ENCODE measurements around the gene SETX.
"Not testable (repeated sequence)": the region's sequence is repeated elsewhere in the genome, so short reads cannot be mapped to it uniquely, and the experiment has no call there.

The SETX gene

DNA sequence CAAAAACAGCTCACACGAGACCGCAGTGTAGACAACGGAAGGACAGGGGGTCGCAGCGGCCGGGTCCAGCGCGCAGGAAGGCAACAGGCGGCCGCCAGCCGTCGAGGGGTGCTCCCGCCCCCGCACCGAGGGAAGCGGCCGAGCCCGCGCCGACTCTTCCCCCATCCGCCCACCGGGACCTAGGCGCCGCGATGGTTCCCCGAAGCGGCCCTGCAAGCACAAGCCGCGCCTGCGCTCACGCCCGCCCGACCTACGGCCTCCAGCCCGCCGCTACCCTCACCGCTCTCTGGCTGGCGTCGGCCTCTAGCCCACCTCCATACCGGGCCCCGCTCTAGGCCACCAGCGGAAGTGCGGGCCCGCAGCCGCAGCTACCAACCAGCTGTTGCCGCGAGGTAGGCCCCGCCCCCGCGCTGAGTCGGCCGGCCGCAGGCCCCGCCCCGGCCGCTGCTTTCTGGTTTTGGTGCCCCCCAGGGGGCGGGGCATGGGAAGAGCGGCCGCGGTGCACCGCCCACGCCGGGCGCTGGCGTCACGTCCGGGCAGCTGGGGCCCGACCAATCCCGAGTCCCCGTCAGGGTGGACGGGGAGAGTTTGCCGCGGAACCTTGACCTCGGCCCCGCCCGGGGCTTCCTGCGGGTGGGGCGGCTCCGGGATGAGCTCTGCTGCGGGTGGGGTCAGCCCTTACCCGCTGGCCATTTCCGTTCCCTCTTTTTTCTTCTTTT, at the start of gene SETX:
TSS of gene SETX (minus strand) at position 350 of the 719 bp plus-strand sequence. CDS start 5,558 bp downstream, outside the sequence.
- DNase-seq: peak; percentile 64 to 99 (median 94)

DNA sequence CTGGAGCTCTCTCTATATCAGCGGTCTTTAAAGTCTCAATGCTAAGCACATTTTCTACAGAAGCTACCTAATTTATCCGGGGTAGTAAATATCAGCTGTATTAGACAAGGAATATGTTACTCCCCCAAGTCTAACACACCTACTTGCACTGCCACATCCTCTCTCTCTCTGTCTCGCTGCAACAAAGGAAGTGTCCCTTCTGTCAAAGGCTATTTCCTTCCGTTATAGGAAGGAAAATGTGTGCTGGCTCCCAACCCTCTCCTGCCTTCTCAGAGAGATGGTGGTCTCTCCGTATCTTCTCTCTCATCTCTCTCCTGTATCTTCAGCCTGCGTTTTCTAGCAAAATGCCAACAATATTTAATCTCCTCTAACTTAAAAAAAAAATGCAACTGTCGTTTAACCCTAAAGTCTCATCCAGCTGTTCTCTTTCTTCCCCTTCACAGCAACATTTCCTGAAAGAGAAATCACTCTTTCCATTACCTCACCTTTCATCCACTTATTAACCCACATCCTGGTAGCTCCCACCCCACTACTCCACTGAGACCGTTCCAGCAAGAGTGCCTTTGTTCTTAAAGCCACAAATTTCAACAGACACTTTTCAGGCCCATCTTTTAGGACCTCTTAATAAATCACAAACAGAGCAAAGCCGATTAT, 49.6 kb upstream of the SETX start:
- DNase-seq: no peak

DNA sequence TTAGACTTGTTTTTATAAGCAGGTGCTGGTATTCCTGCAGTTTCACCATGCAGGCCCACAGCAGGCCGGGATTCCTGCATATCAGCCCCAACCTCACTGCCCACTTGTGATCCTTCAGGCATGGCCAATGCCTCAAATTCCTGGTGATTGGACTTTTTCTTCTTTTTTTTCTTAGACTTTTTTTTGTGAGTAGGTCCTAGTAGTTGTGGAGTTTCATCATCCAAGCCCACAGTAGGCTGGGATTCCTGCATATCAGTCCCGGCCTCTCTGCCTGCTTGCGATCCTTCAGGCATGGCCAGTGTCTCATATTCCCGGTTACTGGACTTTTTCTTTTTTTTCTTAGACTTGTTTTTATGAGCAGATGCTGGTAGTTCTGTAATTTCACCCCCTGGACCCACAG, 47.0 kb upstream of the SETX start:
- DNase-seq: no peak

GRCh38 chr9:132395560-132395959, 40.8 kb upstream of the SETX start:
- no peak for DNase-seq

- DNase-seq: no peak
Observed at GRCh38 chr9:132391449-132391848, 36.7 kb upstream of the SETX start.

- DNase-seq: no peak
Observed at GRCh38 chr9:132390966-132391365, 36.2 kb upstream of the SETX start.

GRCh38 chr9:132387133-132387532, 32.3 kb upstream of the SETX start:
- no peak for DNase-seq

GRCh38 chr9:132384376-132384775, 29.6 kb upstream of the SETX start:
- DNase-seq: no peak

DNA sequence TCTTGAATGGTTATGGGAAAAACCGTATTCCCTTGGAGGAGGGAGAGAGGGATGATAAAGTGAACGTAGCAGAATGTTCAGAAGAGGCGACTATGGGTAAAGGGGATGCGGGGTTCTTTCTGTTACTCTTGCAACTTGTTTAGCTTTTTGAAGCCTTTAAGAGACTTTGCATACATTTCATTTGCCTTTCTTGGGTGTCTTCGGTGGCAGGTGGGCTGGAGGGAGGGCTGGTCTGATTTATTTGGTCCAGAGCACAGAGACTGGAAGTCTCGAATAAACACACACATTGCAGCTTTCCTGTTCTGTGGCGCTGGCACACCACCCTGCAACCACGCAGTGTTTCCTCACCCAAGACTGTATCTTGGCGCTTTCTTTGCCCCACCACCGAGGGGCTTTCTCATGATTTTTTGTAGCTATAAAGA, 28.7 kb upstream of the SETX start:
- no peak for DNase-seq

DNA sequence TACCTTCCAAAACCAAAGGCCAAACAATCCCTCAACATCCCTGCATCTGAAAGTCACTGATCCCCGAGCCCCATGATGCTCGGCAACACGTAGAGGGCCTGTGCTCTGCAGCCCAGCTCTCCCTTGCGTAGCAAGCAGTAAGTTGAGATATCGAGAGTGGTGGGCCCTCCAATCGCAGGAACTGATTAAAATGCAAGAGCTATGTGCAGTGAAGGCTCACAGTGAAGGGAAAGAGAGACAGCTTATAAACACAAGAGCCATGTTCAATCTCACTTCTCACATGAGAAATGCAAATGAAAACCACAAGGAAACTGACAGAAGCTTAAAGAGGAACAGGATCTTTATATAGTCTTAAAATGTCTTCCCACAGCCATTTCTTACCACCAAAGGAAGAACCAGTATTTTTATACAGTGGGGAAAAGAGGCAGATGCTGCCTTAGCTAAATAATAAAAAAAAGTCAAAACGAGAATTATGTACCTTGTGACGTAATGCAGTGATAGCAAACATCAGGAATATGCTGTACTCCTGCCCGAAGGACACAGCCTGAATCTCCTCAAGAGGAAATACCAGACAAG, 27.3 kb upstream of the SETX start:
- DNase-seq: no peak

DNA sequence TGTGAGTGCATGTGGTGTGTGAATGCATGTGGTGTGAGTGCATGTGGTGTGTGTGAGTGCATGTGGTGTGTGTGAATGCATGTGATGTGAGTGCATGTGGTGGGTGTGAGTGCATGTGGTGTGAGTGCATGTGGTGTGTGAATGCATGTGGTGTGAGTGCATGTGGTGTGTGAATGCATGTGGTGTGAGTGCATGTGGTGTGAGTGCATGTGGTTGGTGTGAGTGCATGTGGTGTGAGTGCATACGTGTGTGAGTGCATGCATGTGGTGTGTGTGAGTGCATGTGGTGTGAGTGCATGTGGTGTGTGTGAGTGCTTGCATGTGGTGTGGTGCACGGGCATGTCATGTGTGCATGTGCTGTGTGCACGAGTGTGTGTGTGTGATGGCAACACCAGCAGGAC, 23.6 kb upstream of the SETX start:
- DNase-seq: not testable (repeated sequence)

DNA sequence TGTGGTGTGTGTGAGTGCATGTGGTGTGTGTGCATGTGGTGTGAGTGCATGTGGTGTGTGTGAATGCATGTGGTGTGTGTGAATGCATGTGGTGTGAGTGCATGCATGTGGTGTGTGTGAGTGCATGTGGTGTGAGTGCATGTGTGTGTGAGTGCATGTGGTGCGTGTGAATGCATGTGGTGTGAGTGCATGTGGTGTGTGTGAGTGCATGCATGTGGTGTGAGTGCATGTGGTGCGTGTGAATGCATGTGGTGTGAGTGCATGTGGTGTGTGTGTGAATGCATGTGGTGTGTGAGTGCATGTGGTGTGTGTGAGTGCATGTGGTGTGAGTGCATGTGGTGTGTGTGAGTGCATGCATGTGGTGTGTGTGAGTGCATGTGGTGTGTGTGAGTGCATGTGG, 23.0 kb upstream of the SETX start:
- not testable (repeated sequence) for DNase-seq

GRCh38 chr9:132372177-132373095, 17.6 kb upstream of the SETX start:
- DNase-seq: peak in 9 of 14 donors; percentile 3 to 64 (median 27)

- DNase-seq: no peak
Observed at GRCh38 chr9:132370592-132370991, 15.8 kb upstream of the SETX start.

DNA sequence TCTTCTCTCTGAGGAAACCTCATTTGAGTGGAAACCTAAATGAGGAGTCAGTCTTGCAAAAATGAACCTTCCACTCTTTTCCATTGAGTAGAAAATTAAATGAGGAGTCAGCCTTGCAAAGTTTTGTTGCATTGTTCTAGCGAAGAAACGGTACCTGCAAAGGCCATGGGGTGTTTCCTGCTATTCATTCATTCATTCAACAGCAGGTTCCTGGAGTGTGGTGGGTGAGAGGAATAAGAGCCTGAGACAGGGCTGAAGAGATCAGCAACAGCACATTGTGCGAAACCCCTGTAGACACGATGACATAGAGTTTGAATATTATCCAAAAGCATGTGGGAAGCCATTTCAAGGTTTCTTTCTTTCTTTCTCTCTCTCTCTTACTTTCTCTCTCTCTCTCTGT, 14.6 kb upstream of the SETX start:
- DNase-seq: no peak

DNA sequence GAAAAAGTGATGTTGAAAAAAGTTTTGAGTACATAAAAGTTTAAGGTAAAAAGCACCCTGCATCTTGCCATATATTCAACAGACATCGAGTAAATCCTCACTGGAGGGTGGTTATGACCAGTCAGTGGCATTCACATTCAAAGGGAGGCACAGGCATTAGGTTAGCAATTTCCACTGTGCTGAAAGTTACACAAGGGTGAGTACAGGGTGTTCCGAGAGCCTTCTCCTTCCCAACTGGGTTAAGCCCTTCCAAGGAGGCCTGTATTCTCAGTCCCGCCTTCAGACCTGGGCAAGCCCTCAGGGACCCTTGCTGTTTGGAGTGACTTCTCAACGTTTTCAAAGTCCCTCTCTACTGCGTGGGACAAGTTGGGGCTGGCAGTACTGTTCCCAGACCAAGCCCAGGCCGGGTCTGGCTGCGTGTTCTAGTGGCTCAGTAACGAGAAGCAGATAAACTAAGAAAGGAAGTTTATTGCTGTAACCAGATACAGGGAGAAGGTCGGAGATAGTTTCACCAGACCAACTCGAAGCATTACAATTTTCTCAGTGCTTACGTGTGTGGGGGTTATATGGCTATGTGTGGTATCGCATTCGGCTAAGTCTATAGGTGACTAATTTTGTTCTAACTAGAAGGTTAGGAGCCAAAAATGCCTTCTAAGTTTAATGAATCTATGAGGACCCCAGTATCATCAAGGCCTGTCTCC, 13.0 kb upstream of the SETX start:
- no peak for DNase-seq

DNA sequence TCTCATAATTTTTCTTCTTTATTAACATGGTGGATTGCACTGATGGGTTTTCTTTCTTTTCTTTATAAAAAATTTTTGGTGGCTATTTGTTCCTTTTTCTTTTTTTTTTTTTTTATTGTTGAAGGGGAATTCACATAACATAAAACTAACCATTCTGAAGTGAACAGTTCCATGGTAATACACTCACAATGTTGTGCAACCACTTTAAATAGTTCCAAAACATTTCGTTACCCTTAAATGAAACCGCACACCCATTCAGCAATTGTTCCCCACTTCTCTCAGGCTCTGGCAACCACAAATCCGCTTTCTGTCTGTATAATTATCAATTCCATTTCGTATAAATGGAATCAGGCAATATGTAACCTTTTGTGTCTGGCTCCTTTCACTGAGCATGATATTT, 11.7 kb upstream of the SETX start:
- DNase-seq: no peak

DNA sequence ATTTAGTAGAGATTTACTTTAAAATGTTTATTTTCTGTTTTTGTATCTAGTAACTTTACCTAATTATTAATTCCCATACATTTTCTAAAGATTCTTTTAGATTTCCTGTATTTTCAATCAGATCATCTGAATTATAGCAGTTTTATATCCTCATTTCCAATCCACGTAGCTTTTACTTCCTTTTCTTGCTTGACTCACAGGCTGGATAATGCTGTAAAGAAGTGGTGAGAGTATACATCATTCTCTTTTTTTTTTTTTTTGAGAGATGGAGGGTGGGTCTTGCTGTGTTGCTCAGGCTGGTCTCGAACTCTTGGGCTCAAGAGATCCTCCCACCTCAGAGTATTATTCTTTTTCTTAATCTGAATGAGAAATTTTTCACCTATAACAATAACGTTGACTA, 11.2 kb upstream of the SETX start:
- no peak for DNase-seq

DNA sequence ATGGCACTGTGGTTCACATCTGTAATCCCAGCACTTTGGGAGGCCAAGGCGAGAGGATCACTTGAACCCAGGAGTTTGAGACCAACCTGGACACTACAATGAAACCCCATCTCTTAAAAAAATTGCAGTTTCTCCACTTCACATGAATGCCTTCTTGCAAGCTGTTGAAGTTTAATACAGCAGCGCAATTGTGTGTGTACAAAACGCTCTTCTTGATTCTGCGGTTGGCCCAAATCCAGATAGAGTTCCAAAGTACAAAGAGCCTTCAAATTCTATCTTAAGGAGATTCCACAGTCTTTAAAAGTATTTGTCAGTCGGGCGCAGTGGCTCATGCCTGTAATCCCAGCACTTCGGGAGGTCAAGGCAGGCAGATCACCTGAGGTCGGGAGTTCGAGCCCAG, 9.3 kb upstream of the SETX start:
- DNase-seq: no peak

GRCh38 chr9:132357764-132358163, 3.0 kb upstream of the SETX start:
- DNase-seq: no peak

GRCh38 chr9:132356324-132356924, 1.6 kb upstream of the SETX start:
- DNase-seq: no peak
